SK-N-MC (cell line): Measurements from ENCODE around the gene MPRIP.

Source experiments
- EZH2 ChIP-seq: fragments of 200-600 bp; sonication (generic); IDR thresholded peaks from one replicate; pipeline ENCODE4 v1.6.1; 2017; ENCODE audit warnings: antibody characterized with exemption
- FOXP2 ChIP-seq: optimal IDR thresholded peaks from 2 replicates; pipeline ENCODE3; 2011; ENCODE audit warnings: mild to moderate bottlenecking, moderate library complexity; ENCODE audit not compliant: insufficient read depth; ENCODE audit errors: extremely low read length, control extremely low read depth
- POLR2AphosphoS5 ChIP-seq: IDR thresholded peaks from 2 replicates; pipeline ENCODE4 v1.6.1; 2012; ENCODE audit warnings: mild to moderate bottlenecking, low read depth, low read length, borderline replicate concordance

GRCh38 chr17:17035920-17036523, 6.2 kb upstream of the MPRIP start:
- TF ChIP-seq EZH2, result no peak
- no peak for TF ChIP-seq POLR2AphosphoS5
- TF ChIP-seq FOXP2, result no peak
